Ovary (tissue), 9 donors: ENCODE results near the gene GATB. TPM values are rescaled to one million over a fixed set of nuclear protein-coding genes. Genes with fewer than 3 reads are reported as not detected.

Source experiments
- DNase-seq, 5 donors: peaks; one replicate each; pipeline ENCODE4 v3.0.0-alpha.2; 2019 to 2020
- H3K27ac ChIP-seq, 2 donors: fragments of 200-600 bp; one replicate each; pipeline versions ENCODE4 v1.5.1 to v1.8.0; 2019 to 2022
- H3K27me3 ChIP-seq: fragments of 200-600 bp; one replicate; pipeline ENCODE4 v1.8.0; 2022
- H3K36me3 ChIP-seq: fragments of 200-600 bp; sonication (generic); one replicate; pipeline ENCODE4 v1.5.1; 2019
- H3K4me1 ChIP-seq: one replicate; pipeline ENCODE4 v1.8.1; 2013; ENCODE audit warnings: mild to moderate bottlenecking, moderate library complexity; ENCODE audit not compliant: insufficient read depth
- H3K4me3 ChIP-seq: fragments of 200-600 bp; sonication (generic); one replicate; pipeline ENCODE4 v1.5.1; 2017
- H3K9me3 ChIP-seq, 2 donors: fragments of 200-600 bp in 1 of 2; sonication (generic) in 1 of 2; one replicate each; pipeline versions ENCODE4 v1.5.1 to v1.8.1; 2013 to 2019; ENCODE audit warnings: mild to moderate bottlenecking in 1 of 2, moderate library complexity in 1 of 2
- EP300 ChIP-seq: sonication (generic); formaldehyde crosslinking; IDR thresholded peaks from one replicate; pipeline ENCODE4 v1.6.1; 2017; ENCODE audit warnings: antibody characterized with exemption
- POLR2A ChIP-seq: fragments of 450-650 bp; IDR thresholded peaks from one replicate; pipeline ENCODE4 v1.6.1; 2017; ENCODE audit warnings: antibody characterized with exemption, mild to moderate bottlenecking, moderate library complexity
- WGBS, 3 donors: extraction: QIAGEN DNeasy Blood & Tissue Kit in 1 of 3; methylation state at CpG; one replicate each; pipeline versions ENCODE4 v1.1.5 to v1.1.7; 2013 to 2017; 5-methylcytosine and 5-hydroxymethylcytosine counted together
- intact Hi-C, 4 donors: fragments of 100-400 bp; cut with DNase I; formaldehyde crosslinking; loops; one replicate each; pipeline versions ENCODE4 v1.11.0 to v1.15.1; 2022 to 2023
- polyA plus RNA-seq, 2 donors: library from polyadenylated mRNA; stranded (reverse); fragments of 200-250 nt in 1 of 2; fragments of 350-450 nt in 1 of 2; fragmentation: Illumina TruSeq in 1 of 2; extraction: RNeasy Lipid Tissue Mini Kit (QIAGEN cat#74804) in 1 of 2; gene quantifications; one replicate each; pipeline ENCODE4 v1.2.3, GENCODE V29; 2013 to 2014
- total RNA-seq, 7 donors: library from RNA; depleted of rRNA in 2 of 7; stranded (reverse); fragments of >200 nt in 2 of 7; fragmentation: NEBNext Ultra II Directional in 3 of 7; extraction: Animal tissue kit (Norgen Biotek cat#: 25700) in 3 of 7; gene quantifications; one replicate each; pipeline versions ENCODE4 v1.1.0 to v1.2.4, GENCODE V29; 2016 to 2023
- TF ChIP-seq, protein P1 (sequence below), 3 donors: fragments of 450-650 bp in 2 of 3; fragments of 200-600 bp in 1 of 3; IDR thresholded peaks; one replicate each; pipeline versions ENCODE4 v1.5.1 to v1.8.0; 2016 to 2022; ENCODE audit warnings: antibody characterized with exemption in 3 of 3, mild to moderate bottlenecking in 1 of 3
- donor health status: DM: no; HTN: no; CAD: no; lungs with moderate emphysema.
- donor health status: DM: no; HTN: no; CAD: no.
- donor health status: Bipolar disorder and iron deficiency.
- donor health status: DM: yes; HTN: yes; CAD: no.
- donor health status: DM: no; HTN: no; CAD: no.
- donor health status: DM: yes; HTN: yes; CAD: no.

GATB gene
- total and polyA plus RNA-seq, 9 donors, result 10.0 to 21.3 (median 13.0) TPM

DNA sequence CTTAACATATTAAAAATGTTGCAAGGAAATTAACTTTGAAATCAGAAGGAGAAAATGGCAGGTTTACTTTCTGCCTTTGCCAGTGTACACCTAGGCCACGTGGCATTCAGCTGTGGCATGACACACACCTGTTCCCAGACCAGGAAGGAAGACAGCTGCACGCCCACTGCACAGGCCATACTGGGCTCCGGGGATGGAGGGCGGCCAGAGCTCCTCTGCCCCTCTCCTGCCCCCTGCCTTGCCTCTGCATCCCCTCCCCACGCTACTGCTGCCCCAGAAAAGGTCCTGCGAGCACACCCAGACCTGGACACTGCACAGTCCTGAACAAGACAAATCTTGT lies 68.4 kb downstream of the GATB start:
- no peaks in the 10 kb centered on the region for H3K9me3 ChIP-seq

DNA sequence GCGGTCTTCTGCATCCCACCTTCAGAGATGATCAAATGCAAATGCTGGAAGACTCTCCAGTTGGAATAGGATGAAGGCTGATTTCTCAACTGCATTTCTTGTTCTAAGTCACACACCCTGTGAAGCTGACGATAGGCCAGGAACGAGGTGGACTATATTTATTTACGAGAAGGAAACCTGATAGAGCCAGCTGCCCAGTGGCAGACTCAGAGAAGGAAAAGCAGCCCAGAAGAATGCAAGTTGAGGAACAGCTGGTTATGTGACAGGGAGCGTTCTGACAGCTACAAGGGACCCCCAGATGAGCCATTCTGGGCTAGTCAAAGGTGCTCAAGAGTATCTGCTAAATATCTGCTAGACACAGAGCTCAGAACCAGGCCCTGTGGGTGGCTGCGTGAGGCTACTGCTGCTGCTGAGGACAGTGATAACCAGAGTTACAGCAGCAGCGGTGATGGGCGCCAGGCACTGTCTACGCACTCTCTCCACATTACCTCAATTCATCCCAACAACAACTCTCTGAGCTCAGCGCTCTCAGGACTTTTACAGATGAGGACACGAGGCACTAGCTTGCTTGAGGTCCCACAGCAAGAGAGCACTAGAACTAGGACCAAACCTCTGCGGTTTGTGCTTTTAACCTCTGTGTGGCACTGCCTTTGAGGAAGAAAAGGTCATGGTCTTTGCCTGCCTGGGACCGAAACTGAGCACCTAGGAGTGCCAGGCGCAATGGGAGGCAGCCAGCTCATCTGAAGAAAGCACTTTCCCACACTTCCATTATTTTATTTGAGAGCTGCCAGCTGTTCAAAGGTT lies 69.0 kb downstream of the GATB start:
- 84 to 86% (median 86%) methylated on average over 14 of the region's 14 CpGs for WGBS, 3 donors

More for the DNA sequence above, 68.4 kb downstream of the GATB start:
- TF ChIP-seq POLR2A, result no peak
- TF ChIP-seq, protein P1, sequence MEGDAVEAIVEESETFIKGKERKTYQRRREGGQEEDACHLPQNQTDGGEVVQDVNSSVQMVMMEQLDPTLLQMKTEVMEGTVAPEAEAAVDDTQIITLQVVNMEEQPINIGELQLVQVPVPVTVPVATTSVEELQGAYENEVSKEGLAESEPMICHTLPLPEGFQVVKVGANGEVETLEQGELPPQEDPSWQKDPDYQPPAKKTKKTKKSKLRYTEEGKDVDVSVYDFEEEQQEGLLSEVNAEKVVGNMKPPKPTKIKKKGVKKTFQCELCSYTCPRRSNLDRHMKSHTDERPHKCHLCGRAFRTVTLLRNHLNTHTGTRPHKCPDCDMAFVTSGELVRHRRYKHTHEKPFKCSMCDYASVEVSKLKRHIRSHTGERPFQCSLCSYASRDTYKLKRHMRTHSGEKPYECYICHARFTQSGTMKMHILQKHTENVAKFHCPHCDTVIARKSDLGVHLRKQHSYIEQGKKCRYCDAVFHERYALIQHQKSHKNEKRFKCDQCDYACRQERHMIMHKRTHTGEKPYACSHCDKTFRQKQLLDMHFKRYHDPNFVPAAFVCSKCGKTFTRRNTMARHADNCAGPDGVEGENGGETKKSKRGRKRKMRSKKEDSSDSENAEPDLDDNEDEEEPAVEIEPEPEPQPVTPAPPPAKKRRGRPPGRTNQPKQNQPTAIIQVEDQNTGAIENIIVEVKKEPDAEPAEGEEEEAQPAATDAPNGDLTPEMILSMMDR (IDR thresholded peaks at IDR 0.05), result no peak
- TF ChIP-seq EP300, result no peak
- no peaks in the 10 kb centered on the region for H3K36me3 ChIP-seq
- H3K4me1 ChIP-seq, result peaks cover 2% of the 10 kb centered on the region
- no peaks in the 10 kb centered on the region for H3K27me3 ChIP-seq
- WGBS, 3 donors, result 88 to 94% (median 91%) methylated on average over 6 of the region's 6 CpGs
- no peak overlapping the region for H3K27ac ChIP-seq
- no peak overlapping the region for H3K4me3 ChIP-seq
- intact Hi-C loops, result no loop called here
- DNase-seq, result no peak

DNA sequence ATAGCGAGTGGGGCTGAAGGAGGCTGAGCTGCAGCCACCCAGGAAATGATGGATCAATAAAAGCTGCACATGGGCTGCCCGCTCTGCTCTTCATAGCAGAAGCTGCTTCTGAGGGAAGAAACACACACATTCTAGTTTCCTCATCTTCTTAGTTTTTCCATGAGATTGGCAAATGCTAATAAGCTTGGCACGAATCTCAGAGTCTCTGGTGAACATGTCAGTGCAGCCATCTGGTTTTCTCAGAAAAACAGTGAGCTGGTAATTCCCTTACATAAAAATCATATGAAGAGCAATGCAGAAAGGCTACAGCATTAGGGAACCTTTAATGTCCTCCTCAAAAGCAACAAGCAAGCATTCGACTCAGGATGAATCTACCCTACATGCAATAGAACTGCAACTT lies 69.9 kb downstream of the GATB start:
- intact Hi-C loops, result no loop called here
- WGBS, 3 donors, result 65 to 72% (median 70%) methylated on average over 4 of the region's 4 CpGs
- no peak overlapping the region for H3K27ac ChIP-seq
- no peak overlapping the region for H3K4me3 ChIP-seq
- no peaks in the 10 kb centered on the region for H3K9me3 ChIP-seq
- DNase-seq, result no peak
- H3K27me3 ChIP-seq, result no peaks in the 10 kb centered on the region
- no peaks in the 10 kb centered on the region for H3K36me3 ChIP-seq
- H3K4me1 ChIP-seq, result peaks cover 2% of the 10 kb centered on the region
- no peak for TF ChIP-seq EP300
- TF ChIP-seq, protein P1 (IDR thresholded peaks at IDR 0.05), result no peak
- no peak for TF ChIP-seq POLR2A

More for the DNA sequence above, 69.0 kb downstream of the GATB start:
- Histone ChIP-seq H3K27ac (no peak overlapping the region), H3K36me3 (no peaks in the 10 kb centered on the region), H3K9me3 (no peaks in the 10 kb centered on the region), H3K4me3 (no peak overlapping the region), H3K4me1 (peaks cover 2% of the 10 kb centered on the region), H3K27me3 (no peaks in the 10 kb centered on the region)
- intact Hi-C loops, result no loop called here
- TF ChIP-seq, protein P1 (IDR thresholded peaks at IDR 0.05), result no peak
- no peak for TF ChIP-seq POLR2A
- TF ChIP-seq EP300, result no peak
- DNase-seq, result no peak

DNA sequence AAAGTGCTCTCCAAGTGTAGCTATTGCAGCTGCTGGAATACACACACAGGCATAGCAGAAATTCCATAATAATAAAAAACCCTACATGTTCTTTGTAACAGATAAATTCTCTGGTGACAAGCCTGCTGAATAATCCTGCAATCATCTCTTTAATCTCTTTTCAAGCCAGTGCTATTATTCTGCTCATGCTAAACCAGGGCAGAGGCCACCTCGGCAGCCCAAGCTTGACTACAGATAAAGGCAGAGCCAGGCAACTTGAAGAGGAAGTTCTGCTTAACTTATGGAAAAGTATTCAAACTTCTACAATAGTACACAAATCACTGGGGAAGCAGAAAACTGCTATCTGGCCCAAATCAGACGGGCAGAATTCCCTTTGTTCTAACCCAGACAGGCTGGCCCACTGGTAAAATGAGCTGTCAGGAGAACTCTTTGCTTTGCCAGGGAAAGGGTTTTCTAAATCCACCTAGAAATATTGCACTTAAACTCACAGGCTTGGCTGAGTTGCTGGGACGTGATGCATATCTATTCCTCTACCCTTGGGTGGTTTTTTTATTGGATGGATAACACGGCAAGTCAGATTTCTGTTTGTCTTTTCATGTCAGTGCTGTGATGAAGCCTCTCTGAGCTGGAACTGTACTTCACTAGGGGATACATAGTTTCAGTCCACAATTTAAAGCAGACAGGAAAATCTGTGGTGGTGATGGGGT lies 70.5 kb downstream of the GATB start:
- Histone ChIP-seq H3K36me3 (no peaks in the 10 kb centered on the region), H3K27ac (no peak overlapping the region), H3K4me1 (peaks cover 2% of the 10 kb centered on the region), H3K4me3 (no peak overlapping the region), H3K27me3 (no peaks in the 10 kb centered on the region), H3K9me3 (no peaks in the 10 kb centered on the region)
- 28 to 36% (median 33%) methylated on average over 4 of the region's 4 CpGs for WGBS, 3 donors
- TF ChIP-seq EP300 (no peak), POLR2A (no peak)
- TF ChIP-seq, protein P1 (IDR thresholded peaks at IDR 0.05), result no peak
- no peak for DNase-seq
- intact Hi-C loops, result no loop called here
